ENCODE data around the gene PIP4P1. TPM values are rescaled to one million over a fixed set of nuclear protein-coding genes. Genes with fewer than 3 reads are reported as not detected.

PIP4P1 gene
- total and polyA plus RNA-seq, 9 of the 15 experiments (the other 6 are each of a cell fraction or from before 2014, with no cell fraction given), result 5.3 to 20.9 (median 10.7) TPM

DNA sequence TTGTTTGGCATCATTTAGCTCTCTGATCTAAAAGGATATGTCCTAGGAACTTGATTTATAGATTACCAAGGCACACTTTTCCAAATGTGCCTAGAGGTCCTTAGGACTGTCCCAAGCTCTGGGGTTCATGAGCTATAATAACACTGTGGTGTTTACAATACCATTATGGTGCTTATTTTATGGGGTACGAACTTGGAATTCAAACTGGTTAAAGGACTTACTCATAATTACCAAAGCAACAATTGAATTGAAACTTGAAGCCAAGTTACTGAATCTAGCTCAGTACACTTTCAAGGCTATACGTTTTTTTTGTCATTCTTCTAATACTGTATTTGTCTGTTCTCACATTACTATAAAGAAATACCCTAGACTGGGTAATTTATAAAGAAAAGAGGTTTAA, 38.3 kb downstream of the PIP4P1 start:
- Histone ChIP-seq H3K36me3 (ENCODE audit: control insufficient read depth, insufficient read depth, low read length) (no peaks in the 10 kb centered on the region), H2AFZ (ENCODE audit: low read depth, low read length) (0 out of 2 replicates have a peak overlapping the region, but pooled peaks have one; percentile 39), H3K4me1 (replicated peaks in 1 of 2; ENCODE audit: control insufficient read depth in 2 of 2, insufficient read depth in 2 of 2, low read length in 2 of 2) (peaks cover 2 to 6% of the 10 kb centered on the region in 2 experiments; a peak in 2 of 5 replicates), H3K79me2 (ENCODE audit: control insufficient read depth, insufficient read depth, low read length) (no peaks in the 10 kb centered on the region; the same call in 2 of the 3 replicates), H3K27ac (ENCODE audit: extremely low read depth, low read depth, low read length) (no peak overlapping the region), H3K9ac (ENCODE audit: insufficient read depth in 1 of 2, low read depth in 2 of 2, low read length in 2 of 2) (no peak overlapping the region), H3K4me3 (no peak overlapping the region), H3K9me3 (replicated peaks; ENCODE audit: control insufficient read depth, insufficient read depth, low read depth, low read length) (no peaks in the 10 kb centered on the region), H3K9me1 (ENCODE audit: control insufficient read depth, insufficient read depth, low read length) (no peaks in the 10 kb centered on the region), H4K20me1 (replicated peaks; ENCODE audit: control insufficient read depth, insufficient read depth, low read length) (no peaks in the 10 kb centered on the region), H3K4me2 (ENCODE audit: insufficient read depth, low read length) (no peak overlapping the region), H3K27me3 (ENCODE audit: control insufficient read depth in 2 of 2, insufficient read depth in 2 of 2, low read length in 2 of 2) (no peaks in the 10 kb centered on the region)
- BruUV-seq (replicated peaks), result no TSS peak
- POLR2A ChIA-PET, result interaction anchor here (1.1 kb wide), 1 partner anchor 18 kb away, joined by 3 read pairs; no protein-coding TSS in a partner anchor
- 13% methylated on average over 2 of the region's 2 CpGs for WGBS (ENCODE audit: insufficient coverage, low coverage, missing lambda C conversion rate)
- FAIRE-seq, result no peak
- intact Hi-C loops (cut with micrococcal nuclease) (no loop called here), in situ Hi-C loops (cut with MboI) (no loop called here)
- no peak for ATAC-seq
- no peak for DNase-seq (ENCODE audit: extremely low read depth in 1 of 4, low spot score in 3 of 4)
- TF ChIP-seq ESRRB (CRISPR knock-in tag; IDR thresholded peaks at IDR 0.05; ENCODE audit: borderline replicate concordance) (no peak), CTBP1 (IDR thresholded peaks at IDR 0.05; ENCODE audit: borderline replicate concordance) (no peak), BHLHE40 (IDR thresholded peaks at IDR 0.05; ENCODE audit: low read length) (no peak), MCM7 (IDR thresholded peaks at IDR 0.05) (no peak), CHD2 (IDR thresholded peaks at IDR 0.05; ENCODE audit: low read depth, low read length) (no peak), DDX20 (tag; IDR thresholded peaks at IDR 0.05; ENCODE audit: low read depth) (no peak), EP400 (IDR thresholded peaks at IDR 0.05) (no peak)
- CTCF ChIA-PET (ENCODE audit: low intra/inter-chr PET ratio), result no interaction called here

DNA sequence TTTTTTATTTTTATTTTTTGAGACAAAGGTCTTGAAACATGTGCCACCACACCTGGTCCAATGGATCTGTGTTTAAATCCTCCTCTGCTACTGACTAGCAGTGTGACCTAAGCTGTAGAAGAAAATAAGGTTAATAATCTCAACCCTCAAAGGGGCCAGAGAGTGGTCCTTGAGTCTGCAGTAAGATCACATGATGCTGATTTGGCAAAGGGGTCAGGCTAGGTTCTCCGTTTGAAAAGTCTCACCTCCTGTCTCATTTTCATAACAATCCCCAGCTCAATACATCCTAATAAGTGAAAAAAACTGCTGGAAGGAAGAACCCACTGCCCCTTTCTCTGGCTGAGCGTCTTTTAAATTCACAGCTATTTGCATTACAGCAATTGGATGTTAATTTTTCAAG, 40.0 kb downstream of the PIP4P1 start:
- Histone ChIP-seq H3K36me3 (ENCODE audit: control insufficient read depth, insufficient read depth, low read length) (no peaks in the 10 kb centered on the region), H3K27ac (ENCODE audit: extremely low read depth, low read depth, low read length) (no peak overlapping the region), H3K9me3 (replicated peaks; ENCODE audit: control insufficient read depth, insufficient read depth, low read depth, low read length) (no peaks in the 10 kb centered on the region), H3K27me3 (ENCODE audit: control insufficient read depth in 2 of 2, insufficient read depth in 2 of 2, low read length in 2 of 2) (no peaks in the 10 kb centered on the region), H3K4me1 (replicated peaks in 1 of 2; ENCODE audit: control insufficient read depth in 2 of 2, insufficient read depth in 2 of 2, low read length in 2 of 2) (peaks cover 0 to 3% of the 10 kb centered on the region in 2 experiments; a peak in 2 of 5 replicates), H3K4me2 (ENCODE audit: insufficient read depth, low read length) (no peak overlapping the region), H3K9me1 (ENCODE audit: control insufficient read depth, insufficient read depth, low read length) (no peaks in the 10 kb centered on the region), H4K20me1 (replicated peaks; ENCODE audit: control insufficient read depth, insufficient read depth, low read length) (no peaks in the 10 kb centered on the region), H3K4me3 (no peak overlapping the region), H3K79me2 (ENCODE audit: control insufficient read depth, insufficient read depth, low read length) (no peaks in the 10 kb centered on the region), H2AFZ (ENCODE audit: low read depth, low read length) (no peak overlapping the region), H3K9ac (ENCODE audit: insufficient read depth in 1 of 2, low read depth in 2 of 2, low read length in 2 of 2) (no peak overlapping the region)
- in situ Hi-C loops (cut with MboI), result no loop called here
- ATAC-seq (no peak), FAIRE-seq (no peak), DNase-seq (ENCODE audit: extremely low read depth in 1 of 4, low spot score in 3 of 4) (no peak)
- CTCF ChIA-PET (ENCODE audit: low intra/inter-chr PET ratio), result interaction anchor here (0.7 kb wide), 1 partner anchor 29 kb away, joined by 4 read pairs; no protein-coding TSS in a partner anchor
- WGBS (ENCODE audit: insufficient coverage, low coverage, missing lambda C conversion rate), result 17% methylated on average over 2 of the region's 2 CpGs
- no TSS peak for BruUV-seq (replicated peaks)
- POLR2A ChIA-PET, result no interaction called here
- intact Hi-C loops (cut with micrococcal nuclease), result no loop called here
- TF ChIP-seq RB1 (IDR thresholded peaks at IDR 0.05; ENCODE audit: low read depth) (no peak), POLR2AphosphoS5 (IDR thresholded peaks at IDR 0.05; ENCODE audit: control insufficient read depth, insufficient read depth, low read depth, low read length) (no peak), GABPA (tag; conservative IDR thresholded peaks at IDR 0.05; ENCODE audit: low read depth) (no peak)
- TF ChIP-seq, protein P1, sequence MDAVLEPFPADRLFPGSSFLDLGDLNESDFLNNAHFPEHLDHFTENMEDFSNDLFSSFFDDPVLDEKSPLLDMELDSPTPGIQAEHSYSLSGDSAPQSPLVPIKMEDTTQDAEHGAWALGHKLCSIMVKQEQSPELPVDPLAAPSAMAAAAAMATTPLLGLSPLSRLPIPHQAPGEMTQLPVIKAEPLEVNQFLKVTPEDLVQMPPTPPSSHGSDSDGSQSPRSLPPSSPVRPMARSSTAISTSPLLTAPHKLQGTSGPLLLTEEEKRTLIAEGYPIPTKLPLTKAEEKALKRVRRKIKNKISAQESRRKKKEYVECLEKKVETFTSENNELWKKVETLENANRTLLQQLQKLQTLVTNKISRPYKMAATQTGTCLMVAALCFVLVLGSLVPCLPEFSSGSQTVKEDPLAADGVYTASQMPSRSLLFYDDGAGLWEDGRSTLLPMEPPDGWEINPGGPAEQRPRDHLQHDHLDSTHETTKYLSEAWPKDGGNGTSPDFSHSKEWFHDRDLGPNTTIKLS (IDR thresholded peaks at IDR 0.05; ENCODE audit: borderline replicate concordance, low read depth), result no peak
- TF ChIP-seq, protein P2, sequence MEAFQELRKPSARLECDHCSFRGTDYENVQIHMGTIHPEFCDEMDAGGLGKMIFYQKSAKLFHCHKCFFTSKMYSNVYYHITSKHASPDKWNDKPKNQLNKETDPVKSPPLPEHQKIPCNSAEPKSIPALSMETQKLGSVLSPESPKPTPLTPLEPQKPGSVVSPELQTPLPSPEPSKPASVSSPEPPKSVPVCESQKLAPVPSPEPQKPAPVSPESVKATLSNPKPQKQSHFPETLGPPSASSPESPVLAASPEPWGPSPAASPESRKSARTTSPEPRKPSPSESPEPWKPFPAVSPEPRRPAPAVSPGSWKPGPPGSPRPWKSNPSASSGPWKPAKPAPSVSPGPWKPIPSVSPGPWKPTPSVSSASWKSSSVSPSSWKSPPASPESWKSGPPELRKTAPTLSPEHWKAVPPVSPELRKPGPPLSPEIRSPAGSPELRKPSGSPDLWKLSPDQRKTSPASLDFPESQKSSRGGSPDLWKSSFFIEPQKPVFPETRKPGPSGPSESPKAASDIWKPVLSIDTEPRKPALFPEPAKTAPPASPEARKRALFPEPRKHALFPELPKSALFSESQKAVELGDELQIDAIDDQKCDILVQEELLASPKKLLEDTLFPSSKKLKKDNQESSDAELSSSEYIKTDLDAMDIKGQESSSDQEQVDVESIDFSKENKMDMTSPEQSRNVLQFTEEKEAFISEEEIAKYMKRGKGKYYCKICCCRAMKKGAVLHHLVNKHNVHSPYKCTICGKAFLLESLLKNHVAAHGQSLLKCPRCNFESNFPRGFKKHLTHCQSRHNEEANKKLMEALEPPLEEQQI (IDR thresholded peaks at IDR 0.05), result no peak
- TF ChIP-seq, protein P3, sequence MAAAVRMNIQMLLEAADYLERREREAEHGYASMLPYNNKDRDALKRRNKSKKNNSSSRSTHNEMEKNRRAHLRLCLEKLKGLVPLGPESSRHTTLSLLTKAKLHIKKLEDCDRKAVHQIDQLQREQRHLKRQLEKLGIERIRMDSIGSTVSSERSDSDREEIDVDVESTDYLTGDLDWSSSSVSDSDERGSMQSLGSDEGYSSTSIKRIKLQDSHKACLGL (CRISPR knock-in tag; IDR thresholded peaks at IDR 0.05; ENCODE audit: borderline replicate concordance, poor library complexity, severe bottlenecking), result no peak
